GM06990 (cell line): Measurements from ENCODE around the gene TMEM164.

Experiments
- DNase-seq: peaks from one replicate; pipeline ENCODE4 v3.0.0-alpha.2; 2011; ENCODE audit not compliant: insufficient read length; ENCODE audit errors: extremely low read depth
- H3K27me3 ChIP-seq: replicated peaks from 2 replicates; pipeline ENCODE4 v1.6.0; 2011; ENCODE audit warnings: low read length; ENCODE audit not compliant: control insufficient read depth, insufficient read depth
- H3K36me3 ChIP-seq: 2 replicates; pipeline ENCODE4 v1.5.1; 2011; ENCODE audit warnings: low read length; ENCODE audit not compliant: control insufficient read depth, insufficient read depth
- H3K4me3 ChIP-seq: replicated peaks from 2 replicates; pipeline ENCODE4 v1.5.1; 2011; ENCODE audit warnings: low read depth, mild to moderate bottlenecking, control low read depth, low read length
- CTCF ChIP-seq: IDR thresholded peaks from 2 replicates; pipeline ENCODE4 v1.5.1; 2011; ENCODE audit warnings: low read length, control low read depth, mild to moderate bottlenecking, inconsistent platforms; ENCODE audit not compliant: insufficient read depth, poor library complexity, severe bottlenecking

Gene TMEM164

DNA sequence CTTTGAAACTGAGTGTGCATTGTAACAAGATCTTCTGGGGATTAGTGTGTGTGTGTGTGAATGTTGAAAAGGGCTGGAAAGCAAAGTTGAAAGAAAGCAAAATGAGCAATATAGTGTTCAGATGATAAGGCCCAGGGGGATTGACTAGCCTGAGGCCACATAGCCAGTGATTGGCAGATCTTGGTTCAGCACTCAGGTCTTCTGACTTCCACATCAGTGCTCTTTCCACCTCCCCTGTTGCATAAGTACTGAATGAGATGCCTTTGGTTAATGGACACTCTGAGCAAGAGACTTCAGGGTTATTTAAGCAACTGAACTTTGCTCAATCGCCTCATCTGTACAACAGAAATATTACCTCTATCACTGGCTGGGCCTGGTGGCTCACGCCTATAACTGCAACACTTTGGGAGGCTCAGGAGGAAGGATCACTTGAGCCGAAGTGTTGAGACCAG lies 120.4 kb downstream of the TMEM164 start:
- no peak overlapping the region for H3K4me3 ChIP-seq
- H3K27me3 ChIP-seq: no peaks in the 10 kb centered on the region
- no peak for TF ChIP-seq CTCF
- DNase-seq: no peak
- H3K36me3 ChIP-seq: no peaks in the 10 kb centered on the region

GRCh38 chrX:110125446-110126162 lies 122.7 kb downstream of the TMEM164 start:
- TF ChIP-seq CTCF: no peak
- Histone ChIP-seq H3K36me3 (no peaks in the 10 kb centered on the region), H3K4me3 (no peak overlapping the region), H3K27me3 (no peaks in the 10 kb centered on the region)
- DNase-seq: no peak

GRCh38 chrX:110131031-110131430 lies 128.1 kb downstream of the TMEM164 start:
- H3K36me3 ChIP-seq: no peaks in the 10 kb centered on the region
- no peaks in the 10 kb centered on the region for H3K27me3 ChIP-seq
- no peak for TF ChIP-seq CTCF
- no peak for DNase-seq
- H3K4me3 ChIP-seq: no peak overlapping the region

DNA sequence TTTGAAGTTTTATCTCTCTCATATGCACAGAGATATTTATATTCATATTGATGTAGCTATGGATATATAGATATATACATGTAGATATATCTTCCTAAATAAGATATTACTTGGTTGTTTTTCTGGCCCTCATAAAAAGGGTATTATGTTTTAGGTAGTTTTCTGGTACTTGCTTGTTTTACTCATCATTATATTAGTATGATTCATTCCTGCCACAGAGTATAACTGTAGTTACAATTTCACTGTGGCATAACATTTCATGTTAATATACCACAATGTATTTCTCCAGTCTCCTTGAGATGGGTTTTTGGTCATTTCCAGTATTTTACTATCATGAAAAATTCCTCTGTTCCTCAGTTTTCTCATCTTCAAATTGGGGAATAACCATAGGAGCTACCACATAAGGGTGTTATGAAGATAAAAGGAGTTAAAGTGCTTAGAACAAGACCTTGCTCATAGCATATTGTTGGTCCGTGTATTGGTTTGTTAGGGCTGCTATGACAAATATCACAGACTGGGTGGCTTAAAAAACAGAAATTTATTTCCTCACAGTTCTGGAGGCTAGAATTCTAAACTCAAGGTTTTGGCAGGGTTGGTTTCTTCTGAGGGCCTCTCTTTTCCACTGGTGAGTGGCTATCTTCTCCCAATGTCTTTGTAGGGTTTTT lies 129.7 kb downstream of the TMEM164 start:
- no peak for DNase-seq
- TF ChIP-seq CTCF: no peak
- no peak overlapping the region for H3K4me3 ChIP-seq
- no peaks in the 10 kb centered on the region for H3K36me3 ChIP-seq
- H3K27me3 ChIP-seq: no peaks in the 10 kb centered on the region

- DNase-seq: no peak
- Histone ChIP-seq H3K27me3 (no peaks in the 10 kb centered on the region), H3K4me3 (no peak overlapping the region), H3K36me3 (no peaks in the 10 kb centered on the region)
- no peak for TF ChIP-seq CTCF
These were observed 130.9 kb downstream of the TMEM164 start for GRCh38 chrX:110133735-110134370.
